PC-9 (cell line): Measurements from ENCODE around the gene DDAH1. TPM values are rescaled to one million over a fixed set of nuclear protein-coding genes. Genes with fewer than 3 reads are reported as not detected.

Source experiments
- BruUV-seq: library from RNA; stranded (reverse); fragments of 400-500 nt; replicated peaks from 2 replicates; lab custom pipeline; 2021; lab: Mats Ljungman, UMichigan
- CTCF ChIA-PET: fragments of 300-600 bp; sonication (Branson Sonifier 250); formaldehyde crosslinking; loops from one replicate; lab custom pipeline; 2022; ENCODE audit warnings: antibody characterized with exemption; lab: Charles Lee
- POLR2A ChIA-PET: fragments of 300-600 bp; sonication (Branson Sonifier 250); formaldehyde crosslinking; loops from one replicate; lab custom pipeline; 2022; ENCODE audit warnings: antibody characterized with exemption; ENCODE audit not compliant: unreplicated experiment; lab: Charles Lee
- DNase-seq, 2 experiments: peaks; one replicate each; pipeline versions ENCODE4 v3.0.0 to v3.0.0-alpha.2; 2015 to 2022; ENCODE audit warnings: mixed read lengths in 1 of 2
- H2AFZ ChIP-seq: fragments of 200-600 bp; sonication (generic); 2 replicates; pipeline ENCODE4 v1.8.1; 2017; ENCODE audit warnings: antibody characterized with exemption
- H3F3A ChIP-seq: fragments of 200-600 bp; sonication (generic); 2 replicates; pipeline ENCODE4 v1.8.1; 2017; ENCODE audit warnings: antibody characterized with exemption, mild to moderate bottlenecking, low read depth; ENCODE audit not compliant: insufficient read depth
- H3K27ac ChIP-seq: fragments of 200-600 bp; sonication (generic); 2 replicates; pipeline ENCODE4 v1.6.1; 2016; ENCODE audit warnings: mixed run types
- H3K27me3 ChIP-seq: fragments of 200-600 bp; sonication (generic); 2 replicates; pipeline ENCODE4 v1.6.1; 2016; ENCODE audit warnings: low read depth, mixed run types; ENCODE audit not compliant: insufficient read depth
- H3K36me3 ChIP-seq: fragments of 200-600 bp; sonication (generic); 2 replicates; pipeline ENCODE4 v1.6.1; 2016; ENCODE audit warnings: low read depth, mixed run types
- H3K4me1 ChIP-seq: fragments of 200-600 bp; sonication (generic); replicated peaks from 2 replicates; pipeline ENCODE4 v1.6.1; 2016; ENCODE audit warnings: mixed run types; ENCODE audit not compliant: insufficient read depth
- H3K4me2 ChIP-seq: fragments of 200-600 bp; sonication (generic); 2 replicates; pipeline ENCODE4 v1.6.1; 2017; ENCODE audit warnings: mixed run types
- H3K4me3 ChIP-seq: fragments of 200-600 bp; sonication (generic); 2 replicates; pipeline ENCODE4 v1.6.1; 2016; ENCODE audit warnings: mixed run types
- H3K79me2 ChIP-seq: fragments of 200-600 bp; sonication (generic); 2 replicates; pipeline ENCODE4 v1.6.1; 2017; ENCODE audit warnings: low read depth, mixed run types
- H3K9me2 ChIP-seq: fragments of 200-600 bp; sonication (generic); 2 replicates; pipeline ENCODE4 v1.8.1; 2017; ENCODE audit warnings: mild to moderate bottlenecking; ENCODE audit not compliant: insufficient read depth
- H3K9me3 ChIP-seq: fragments of 200-600 bp; sonication (generic); 2 replicates; pipeline ENCODE4 v1.8.1; 2016; ENCODE audit warnings: low read depth; ENCODE audit not compliant: insufficient read depth
- H4K20me1 ChIP-seq: fragments of 200-600 bp; sonication (generic); 2 replicates; pipeline ENCODE4 v1.8.1; 2017; ENCODE audit not compliant: insufficient read depth
- EZH2 ChIP-seq: fragments of 200-600 bp; sonication (generic); IDR thresholded peaks from 2 replicates; pipeline ENCODE4 v1.8.0; 2017; ENCODE audit warnings: antibody characterized with exemption, low read depth
- intact Hi-C: fragments of 100-400 bp; cut with micrococcal nuclease; formaldehyde crosslinking; loops from one replicate; pipeline ENCODE4 v1.10.0; 2022; ENCODE audit not compliant: unreplicated experiment
- total RNA-seq: library from RNA; stranded (reverse); gene quantifications from 2 replicates; pipeline ENCODE4 v1.2.3, GENCODE V29; 2021
- TF ChIP-seq, protein P1 (sequence below): fragments of 200-600 bp; sonication (generic); conservative IDR thresholded peaks from 2 replicates; pipeline ENCODE4 v1.6.1; 2017; ENCODE audit warnings: mixed run types, antibody characterized with exemption, mild to moderate bottlenecking, moderate library complexity

DDAH1 gene
- total RNA-seq, 1 experiment from 2014 or later, result 31.9 TPM

DNA sequence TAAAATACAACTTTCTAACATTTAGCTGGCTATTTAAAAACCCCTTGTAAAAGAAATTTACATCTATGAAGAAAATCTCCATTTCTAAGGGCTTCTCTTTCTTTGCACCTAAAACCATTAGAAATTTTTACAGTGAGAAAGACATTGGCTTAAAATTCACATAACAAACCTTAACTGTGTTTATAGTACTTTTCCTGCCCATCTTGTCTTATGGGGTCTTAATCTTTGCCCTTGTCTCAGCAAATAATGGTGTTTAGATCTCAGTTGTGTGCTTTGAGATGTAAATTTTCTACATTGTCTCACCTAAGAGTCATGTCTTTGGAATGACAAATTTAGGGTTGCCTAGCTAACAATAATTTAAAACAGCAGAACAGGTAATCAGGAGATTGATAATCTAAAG is 71.5 kb downstream of the DDAH1 start:
- Histone ChIP-seq H3K79me2 (no peaks in the 10 kb centered on the region; the same call in 1 of the 2 replicates), H3K9me2 (no peaks in the 10 kb centered on the region; the same call in 1 of the 2 replicates), H4K20me1 (no peaks in the 10 kb centered on the region), H3K36me3 (no peaks in the 10 kb centered on the region), H3K27ac (no peak overlapping the region), H3K9me3 (no peaks in the 10 kb centered on the region), H3K4me2 (no peak overlapping the region), H3K27me3 (no peaks in the 10 kb centered on the region), H3K4me3 (no peak overlapping the region), H3F3A (no peaks in the 10 kb centered on the region), H3K4me1 (no peaks in the 10 kb centered on the region), H2AFZ (no peak overlapping the region)
- intact Hi-C loops, result no loop called here
- ChIA-PET POLR2A (no interaction called here), CTCF (no interaction called here)
- no peak for TF ChIP-seq EZH2
- TF ChIP-seq, protein P1, sequence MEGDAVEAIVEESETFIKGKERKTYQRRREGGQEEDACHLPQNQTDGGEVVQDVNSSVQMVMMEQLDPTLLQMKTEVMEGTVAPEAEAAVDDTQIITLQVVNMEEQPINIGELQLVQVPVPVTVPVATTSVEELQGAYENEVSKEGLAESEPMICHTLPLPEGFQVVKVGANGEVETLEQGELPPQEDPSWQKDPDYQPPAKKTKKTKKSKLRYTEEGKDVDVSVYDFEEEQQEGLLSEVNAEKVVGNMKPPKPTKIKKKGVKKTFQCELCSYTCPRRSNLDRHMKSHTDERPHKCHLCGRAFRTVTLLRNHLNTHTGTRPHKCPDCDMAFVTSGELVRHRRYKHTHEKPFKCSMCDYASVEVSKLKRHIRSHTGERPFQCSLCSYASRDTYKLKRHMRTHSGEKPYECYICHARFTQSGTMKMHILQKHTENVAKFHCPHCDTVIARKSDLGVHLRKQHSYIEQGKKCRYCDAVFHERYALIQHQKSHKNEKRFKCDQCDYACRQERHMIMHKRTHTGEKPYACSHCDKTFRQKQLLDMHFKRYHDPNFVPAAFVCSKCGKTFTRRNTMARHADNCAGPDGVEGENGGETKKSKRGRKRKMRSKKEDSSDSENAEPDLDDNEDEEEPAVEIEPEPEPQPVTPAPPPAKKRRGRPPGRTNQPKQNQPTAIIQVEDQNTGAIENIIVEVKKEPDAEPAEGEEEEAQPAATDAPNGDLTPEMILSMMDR, result no peak
- no TSS peak for BruUV-seq
- DNase-seq, result no peak

DNA sequence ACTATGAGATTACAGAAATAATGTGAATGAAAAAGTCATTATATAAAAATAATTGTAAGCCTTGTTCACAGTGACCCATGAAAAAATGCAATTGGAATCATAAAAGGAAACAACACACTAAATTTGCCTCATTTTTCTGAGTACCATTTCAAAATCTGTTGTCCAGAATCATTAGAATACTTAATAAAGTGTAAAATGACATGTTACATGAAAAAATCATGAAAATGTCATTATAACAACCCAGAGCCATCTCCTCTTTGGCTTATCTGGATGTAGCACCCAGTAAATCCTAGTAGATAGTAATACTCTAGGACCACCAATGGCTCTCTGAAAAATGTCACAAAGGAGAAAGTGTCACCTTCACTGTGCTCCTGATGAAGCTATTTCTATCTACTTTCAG is 76.5 kb downstream of the DDAH1 start:
- Histone ChIP-seq H3K4me1 (no peaks in the 10 kb centered on the region), H3K27me3 (no peaks in the 10 kb centered on the region), H3K4me2 (no peak overlapping the region), H3K79me2 (no peaks in the 10 kb centered on the region; the same call in 1 of the 2 replicates), H3K36me3 (no peaks in the 10 kb centered on the region), H3K27ac (no peak overlapping the region), H3K9me3 (peaks cover 3% of the 10 kb centered on the region), H3F3A (no peaks in the 10 kb centered on the region), H3K9me2 (no peaks in the 10 kb centered on the region; the same call in 1 of the 2 replicates), H2AFZ (no peak overlapping the region), H4K20me1 (no peaks in the 10 kb centered on the region), H3K4me3 (no peak overlapping the region)
- TF ChIP-seq, protein P1, result no peak
- no peak for TF ChIP-seq EZH2
- intact Hi-C loops, result no loop called here
- CTCF ChIA-PET, result no interaction called here
- no peak for DNase-seq
- POLR2A ChIA-PET, result no interaction called here
- no TSS peak for BruUV-seq

DNA sequence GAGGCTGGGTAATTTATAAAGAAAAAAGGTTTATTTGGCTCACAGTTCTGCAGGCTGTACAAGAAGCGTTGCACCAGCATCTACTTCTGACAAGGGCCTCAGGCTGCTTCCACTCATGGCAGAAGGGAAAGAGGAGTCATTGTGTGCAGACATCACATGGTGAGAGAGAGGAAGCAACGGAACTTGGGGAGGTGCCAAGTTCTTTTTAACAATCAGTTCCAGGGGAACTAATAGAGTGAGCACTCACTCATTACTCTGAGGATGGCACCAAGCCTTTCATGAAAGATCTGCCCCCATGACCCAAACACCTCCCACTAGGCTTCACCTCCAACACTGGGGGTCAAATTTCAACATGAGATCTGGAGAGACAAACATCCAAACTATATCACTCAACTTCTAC is 77.2 kb downstream of the DDAH1 start:
- intact Hi-C loops, result no loop called here
- H2AFZ ChIP-seq, result no peak overlapping the region
- peaks cover 7% of the 10 kb centered on the region for H3K9me3 ChIP-seq
- no peaks in the 10 kb centered on the region for H4K20me1 ChIP-seq
- TF ChIP-seq EZH2, result no peak
- TF ChIP-seq, protein P1, result no peak
- H3K27ac ChIP-seq, result no peak overlapping the region
- H3F3A ChIP-seq, result no peaks in the 10 kb centered on the region
- BruUV-seq, result no TSS peak
- ChIA-PET CTCF (no interaction called here), POLR2A (no interaction called here)
- no peaks in the 10 kb centered on the region; the same call in 1 of the 2 replicates for H3K79me2 ChIP-seq
- H3K4me3 ChIP-seq, result no peak overlapping the region
- H3K4me1 ChIP-seq, result no peaks in the 10 kb centered on the region
- H3K27me3 ChIP-seq, result no peaks in the 10 kb centered on the region
- no peaks in the 10 kb centered on the region for H3K36me3 ChIP-seq
- H3K4me2 ChIP-seq, result no peak overlapping the region
- no peaks in the 10 kb centered on the region; the same call in 1 of the 2 replicates for H3K9me2 ChIP-seq
- DNase-seq, result no peak
